HG02943 (cell line): ENCODE data around the gene DNAJC19.
A peak's percentile ranks its signal among the peaks of the same experiment; 100 is the strongest.
"Not testable (repeated sequence)": the region's sequence is repeated elsewhere in the genome, so short reads cannot be mapped to it uniquely, and the experiment has no call there.

ENCODE experiments used
- ATAC-seq: cut with Tn5 transposase; IDR thresholded peaks from one replicate; pipeline ENCODE4 v1.9.1; 2021; ENCODE audit warnings: mild to moderate bottlenecking, low read depth, moderate library complexity; ENCODE audit not compliant: unreplicated experiment

The DNAJC19 gene

GRCh38 chr3:180989291-180990163, at the start of gene DNAJC19:
Gene DNAJC19, minus strand, starts transcription at chr3:180989736. Its CDS starts 134 bp downstream, at chr3:180989602.
- peak; percentile 97 for ATAC-seq

DNA sequence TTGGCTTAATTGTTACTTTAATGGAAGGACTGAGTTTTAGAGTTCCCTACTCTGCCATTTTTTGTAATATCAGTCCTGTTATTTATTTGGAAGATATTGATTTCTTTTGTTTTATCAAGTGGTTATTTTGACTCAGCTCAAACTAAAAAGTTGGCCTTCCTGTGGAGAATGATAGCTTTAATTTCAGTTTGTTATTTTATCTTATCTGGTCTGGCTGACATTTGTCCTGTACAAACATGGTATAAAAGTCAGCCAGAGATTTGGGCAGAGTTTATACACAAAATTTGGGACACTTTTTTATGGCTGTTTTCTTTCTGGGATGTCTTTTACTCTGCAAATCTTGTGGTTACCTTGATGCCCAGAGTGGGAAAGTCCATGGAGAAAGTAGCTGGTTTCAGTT, 41.4 kb upstream of the DNAJC19 start:
- no peak for ATAC-seq

DNA sequence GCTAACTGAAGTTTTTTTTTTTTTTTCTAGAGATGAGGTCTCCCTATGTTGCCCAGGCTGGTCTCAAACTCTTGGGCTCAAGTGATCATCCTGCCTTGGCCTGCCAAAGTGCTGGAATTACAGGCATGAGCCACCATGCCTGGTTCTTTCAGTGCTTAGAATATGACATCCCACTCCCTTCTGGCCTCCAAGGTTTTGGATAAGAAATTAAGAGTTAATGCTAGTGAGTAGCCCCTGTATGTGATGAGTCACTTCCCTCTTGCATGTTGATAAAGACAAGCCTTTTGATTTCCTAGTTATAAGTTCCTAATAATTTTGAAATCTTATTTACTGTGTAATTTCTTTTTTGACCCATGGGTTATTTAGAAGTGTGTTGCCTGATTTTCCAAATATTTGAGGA, 35.7 kb upstream of the DNAJC19 start:
- ATAC-seq, result no peak

DNA sequence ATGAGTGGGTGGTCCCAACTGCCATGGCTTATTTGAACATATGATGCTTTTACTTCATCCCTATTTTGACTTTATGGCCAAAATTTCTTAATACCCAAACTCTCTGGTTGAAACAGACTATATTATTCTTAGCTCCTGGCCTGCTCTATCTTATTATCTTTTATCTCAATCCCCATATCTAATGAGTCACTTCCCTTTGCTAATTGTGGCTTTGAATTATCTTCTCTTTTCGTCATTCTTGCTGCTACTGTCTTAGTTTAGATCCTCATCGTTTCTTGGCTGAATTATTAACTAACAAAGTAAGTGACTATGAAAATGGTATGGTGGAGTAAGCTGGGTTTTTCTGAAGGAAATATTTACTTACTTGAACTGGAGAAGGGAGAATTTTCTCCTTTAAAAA, 28.2 kb upstream of the DNAJC19 start:
- no peak for ATAC-seq

GRCh38 chr3:181009225-181009624, 19.7 kb upstream of the DNAJC19 start:
- ATAC-seq, result no peak

GRCh38 chr3:181008796-181009195, 19.3 kb upstream of the DNAJC19 start:
- no peak for ATAC-seq

DNA sequence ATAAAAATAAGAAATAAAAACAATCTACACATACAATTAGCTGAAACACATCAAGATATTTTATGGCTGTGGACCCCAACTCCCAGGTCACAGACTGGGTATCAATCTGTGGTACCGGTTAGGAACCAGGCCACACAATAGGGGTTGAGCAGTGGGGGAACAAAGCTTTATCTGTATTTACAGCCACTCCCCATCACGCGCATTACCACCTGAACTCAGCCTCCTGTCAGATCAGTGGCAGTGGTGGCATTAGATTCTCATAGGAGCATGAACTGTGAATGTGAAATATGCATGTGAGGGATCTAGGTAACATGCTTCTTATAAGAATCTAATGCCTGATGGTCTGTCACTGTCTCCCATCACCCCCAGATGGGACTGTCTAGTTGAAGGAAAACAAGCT, 17.7 kb upstream of the DNAJC19 start:
- ATAC-seq, result no peak

- no peak for ATAC-seq
Observed at GRCh38 chr3:181006541-181006940, 17.0 kb upstream of the DNAJC19 start.

DNA sequence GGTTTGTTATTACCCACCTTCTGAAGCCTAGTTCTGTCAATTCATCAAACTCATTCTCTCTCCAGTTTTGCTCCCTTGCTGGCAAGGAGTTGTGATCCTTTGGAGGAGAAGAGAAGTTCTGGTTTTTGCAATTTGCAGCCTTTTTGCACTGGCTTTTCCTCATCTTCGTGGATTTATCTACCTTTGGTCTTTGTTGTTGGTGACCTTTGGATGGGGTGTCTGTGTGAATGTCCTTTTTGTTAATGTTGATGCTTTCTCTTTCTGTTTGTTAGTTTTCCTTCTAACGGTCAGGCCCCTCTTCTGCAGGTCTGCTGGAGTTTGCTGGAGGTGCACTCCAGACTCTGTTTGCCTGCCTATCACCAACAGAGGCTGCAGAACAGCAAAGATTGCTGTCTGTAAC, 13.9 kb upstream of the DNAJC19 start:
- not testable (repeated sequence) for ATAC-seq

- ATAC-seq, result not testable (repeated sequence)
Observed at GRCh38 chr3:181002331-181002730, 12.8 kb upstream of the DNAJC19 start.

DNA sequence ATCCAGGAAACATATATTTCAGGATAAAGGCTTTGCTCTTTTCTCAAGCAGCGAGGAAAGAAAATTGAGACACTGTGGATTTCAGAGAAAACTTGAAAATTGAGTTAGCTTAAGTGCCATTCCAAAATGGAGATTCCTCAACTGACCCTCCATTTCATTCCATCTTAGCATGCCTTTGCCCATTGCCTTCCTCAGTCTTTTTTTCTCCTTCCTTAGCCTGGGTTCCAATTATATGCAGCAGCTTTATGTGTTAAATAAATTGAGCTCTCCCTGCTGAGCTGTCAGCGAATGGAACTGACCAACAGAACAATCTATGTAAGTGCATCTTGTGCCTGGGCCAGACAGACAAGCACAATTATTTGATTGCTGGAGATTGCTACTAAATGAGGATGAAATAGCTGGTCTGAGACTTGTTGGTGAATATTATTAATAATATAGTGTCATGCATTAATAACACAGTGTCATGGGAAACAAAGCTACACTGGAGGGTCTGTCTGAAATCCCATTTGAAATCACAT, 6.9 kb upstream of the DNAJC19 start:
- ATAC-seq, result no peak

GRCh38 chr3:180990505-180990904, 969 bp upstream of the DNAJC19 start:
- ATAC-seq, result no peak

- no peak for ATAC-seq
Observed at GRCh38 chr3:180987344-180987743, 2.2 kb downstream of the DNAJC19 start.

DNA sequence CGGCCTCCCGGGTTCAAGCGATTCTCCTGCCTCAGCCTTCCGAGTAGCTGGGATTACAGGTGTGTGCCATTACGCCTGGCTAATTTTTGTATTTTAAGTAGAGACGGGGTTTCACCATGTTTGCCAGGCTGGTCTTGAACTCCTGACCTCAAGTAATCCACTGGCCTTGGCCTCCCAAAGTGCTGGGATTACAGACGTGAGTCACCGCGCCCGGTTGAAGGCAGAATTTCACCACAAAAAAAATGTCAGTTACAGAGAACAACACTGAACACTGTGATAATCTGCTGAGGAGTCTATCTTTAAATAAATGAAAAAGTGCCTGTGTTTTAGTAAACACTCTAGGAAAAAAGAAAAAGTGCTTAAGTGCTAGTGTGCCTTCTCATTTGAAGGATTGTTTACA, 3.2 kb downstream of the DNAJC19 start:
- ATAC-seq, result not testable (repeated sequence)

- no peak for ATAC-seq
Observed at GRCh38 chr3:180983136-180983535, 6.4 kb downstream of the DNAJC19 start.

DNA sequence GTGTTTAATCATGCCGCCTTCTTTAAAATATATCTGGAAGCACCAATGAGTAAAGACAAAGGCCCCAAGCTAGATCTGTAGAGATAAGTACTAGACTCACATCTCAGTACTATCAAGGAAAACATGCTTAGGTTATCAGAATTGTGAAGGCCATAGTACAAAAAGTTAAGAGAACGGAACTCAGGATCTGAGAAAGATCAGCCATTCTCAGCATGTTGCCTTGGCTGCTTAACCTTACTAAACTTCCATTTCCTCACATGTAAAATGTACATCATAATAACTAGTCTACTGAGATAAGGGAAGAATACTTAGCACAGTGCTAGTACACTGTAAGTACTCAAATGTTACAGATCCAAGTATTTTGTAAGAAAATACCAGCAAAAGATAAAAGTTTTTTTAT, 7.6 kb downstream of the DNAJC19 start:
- ATAC-seq, result no peak

- no peak for ATAC-seq
Observed at GRCh38 chr3:180980611-180981010, 8.9 kb downstream of the DNAJC19 start.

DNA sequence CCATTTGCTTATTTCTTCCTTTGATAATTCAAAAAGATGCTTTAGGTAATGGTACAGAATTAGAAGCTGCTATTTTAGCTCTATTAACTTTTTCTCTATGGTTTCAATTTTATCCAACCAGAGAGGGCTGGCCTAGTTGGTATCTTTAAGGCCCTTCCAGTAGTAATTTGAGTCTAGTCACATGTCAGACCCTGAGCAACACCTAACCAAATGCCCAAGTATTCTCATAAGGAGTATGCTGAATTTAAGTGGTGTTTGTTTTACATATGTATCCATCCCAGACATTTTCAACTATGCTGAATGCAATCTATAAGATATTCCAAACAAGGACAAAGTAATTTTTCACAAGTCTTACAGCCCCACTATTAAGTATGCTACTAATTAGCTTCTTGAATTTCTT, 9.6 kb downstream of the DNAJC19 start:
- ATAC-seq, result no peak

- ATAC-seq, result no peak
Observed at GRCh38 chr3:180977498-180977897, 12.0 kb downstream of the DNAJC19 start.

DNA sequence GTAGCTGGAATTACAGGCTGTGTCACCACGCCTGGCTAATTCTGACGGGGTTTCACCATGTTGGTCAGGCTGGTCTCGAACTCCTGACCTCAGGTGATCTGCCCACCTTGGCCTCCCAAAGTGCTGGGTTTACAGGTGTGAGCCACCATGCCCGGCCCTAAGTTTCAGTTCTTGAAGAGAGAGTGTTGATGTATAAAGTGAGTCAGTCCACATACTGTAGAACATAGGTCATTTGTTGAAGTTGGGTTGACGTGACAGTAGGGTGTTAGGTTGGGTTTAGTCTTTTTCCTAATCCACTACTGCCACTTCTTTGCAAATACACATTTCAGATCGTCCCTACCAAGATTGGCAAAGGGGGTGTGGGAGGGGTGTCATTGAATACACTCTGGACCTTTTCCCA, 15.2 kb downstream of the DNAJC19 start:
- ATAC-seq, result no peak

DNA sequence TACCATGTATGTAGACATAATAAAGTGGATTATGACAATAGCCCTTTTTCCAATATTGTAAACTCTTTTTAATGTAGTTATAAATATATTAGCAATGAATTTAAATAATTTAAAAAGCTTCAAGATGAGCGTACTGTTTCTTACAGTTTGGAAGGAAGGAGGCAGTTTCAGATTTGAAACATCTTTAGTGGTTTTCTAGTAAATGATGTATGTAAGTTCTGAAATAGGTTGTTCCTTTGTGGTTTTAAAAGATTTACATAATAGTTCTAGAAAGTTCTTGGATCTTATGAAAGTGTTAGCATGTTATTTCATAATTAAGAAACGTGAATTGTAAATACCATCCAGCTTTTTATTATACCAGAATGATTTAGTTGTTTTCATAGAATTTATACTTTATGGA, 16.0 kb downstream of the DNAJC19 start:
- ATAC-seq, result peak; percentile 76

GRCh38 chr3:180970931-180971330, 18.6 kb downstream of the DNAJC19 start:
- ATAC-seq, result no peak
